Prostate gland (tissue), 2 donors: ENCODE results near the gene CRYL1.

ENCODE experiments used
- CTCF ChIP-seq, 4 experiments: fragments of 200-600 bp in 2 of 4; fragments of 450-650 bp in 2 of 4; sonication (generic) in 2 of 4; IDR thresholded peaks; 1 replicate in 3 of 4; 2 replicates in 1 of 4; pipeline ENCODE4 v1.5.1; 2016 to 2019; ENCODE audit warnings: antibody characterized with exemption in 4 of 4, mild to moderate bottlenecking in 2 of 4, moderate library complexity in 2 of 4
- POLR2A ChIP-seq: fragments of 450-650 bp; IDR thresholded peaks from one replicate; pipeline ENCODE4 v1.6.1; 2016; ENCODE audit warnings: antibody characterized with exemption, mild to moderate bottlenecking
- POLR2AphosphoS5 ChIP-seq: sonication (generic); formaldehyde crosslinking; IDR thresholded peaks from one replicate; pipeline ENCODE4 v1.6.1; 2017; ENCODE audit warnings: antibody characterized with exemption

- TF ChIP-seq POLR2A (no peak), CTCF (IDR thresholded peaks at IDR 0.05) (no peak), POLR2AphosphoS5 (no peak)
These were observed 101.2 kb downstream of the CRYL1 start for GRCh38 chr13:20424559-20424852.
